ENCODE results near the gene TIGD4. TPM values are rescaled to one million over a fixed set of nuclear protein-coding genes. Genes with fewer than 3 reads are reported as not detected.
"Not testable (repeated sequence)": the region's sequence is repeated elsewhere in the genome, so short reads cannot be mapped to it uniquely, and the experiment has no call there.

TIGD4 gene
- polyA plus RNA-seq, 4 donors, result 1.6 to 2.4 (median 2.0) TPM

GRCh38 chr4:152784490-152785350, 5.2 kb upstream of the TIGD4 start:
- no peak for DNase-seq (ENCODE audit: low read depth in 4 of 4, low spot score in 3 of 4)

GRCh38 chr4:152780267-152780778, 793 bp upstream of the TIGD4 start:
- no peak for DNase-seq (ENCODE audit: low read depth in 4 of 4, low spot score in 3 of 4)

- peak in 3 of 4 donors; percentile 19 to 38 (median 23) for DNase-seq (ENCODE audit: low read depth in 4 of 4, low spot score in 3 of 4)
Measured at GRCh38 chr4:152778656-152779512, 646 bp downstream of the TIGD4 start.

- DNase-seq (ENCODE audit: low read depth in 4 of 4, low spot score in 3 of 4), result no peak
Measured at GRCh38 chr4:152777488-152777887, 2.0 kb downstream of the TIGD4 start.

- no peak for DNase-seq (ENCODE audit: low read depth in 4 of 4, low spot score in 3 of 4)
Measured at GRCh38 chr4:152776352-152776751, 3.2 kb downstream of the TIGD4 start.

GRCh38 chr4:152773953-152774352, 5.6 kb downstream of the TIGD4 start:
- DNase-seq (ENCODE audit: low read depth in 4 of 4, low spot score in 3 of 4), result no peak

- DNase-seq (ENCODE audit: low read depth in 4 of 4, low spot score in 3 of 4), result no peak
Measured at GRCh38 chr4:152773339-152773738, 6.2 kb downstream of the TIGD4 start.

- DNase-seq (ENCODE audit: low read depth in 4 of 4, low spot score in 3 of 4), result no peak
Measured at GRCh38 chr4:152771741-152772533, 7.6 kb downstream of the TIGD4 start.

- not testable (repeated sequence) for DNase-seq (ENCODE audit: low read depth in 4 of 4, low spot score in 3 of 4)
Measured at GRCh38 chr4:152765069-152765737, 14.3 kb downstream of the TIGD4 start.

GRCh38 chr4:152763796-152764195, 15.7 kb downstream of the TIGD4 start:
- DNase-seq (ENCODE audit: low read depth in 4 of 4, low spot score in 3 of 4), result no peak

GRCh38 chr4:152748619-152749018, 30.9 kb downstream of the TIGD4 start:
- no peak for DNase-seq (ENCODE audit: low read depth in 4 of 4, low spot score in 3 of 4)

- no peak for DNase-seq (ENCODE audit: low read depth in 4 of 4, low spot score in 3 of 4)
Measured at GRCh38 chr4:152747444-152747843, 32.1 kb downstream of the TIGD4 start.

GRCh38 chr4:152738827-152739226, 40.7 kb downstream of the TIGD4 start:
- DNase-seq (ENCODE audit: low read depth in 4 of 4, low spot score in 3 of 4), result no peak

- DNase-seq (ENCODE audit: low read depth in 4 of 4, low spot score in 3 of 4), result no peak
Measured at GRCh38 chr4:152735906-152736305, 43.6 kb downstream of the TIGD4 start.

- peak in 2 of 4 donors; percentile 5 to 8 for DNase-seq (ENCODE audit: low read depth in 4 of 4, low spot score in 3 of 4)
Measured at GRCh38 chr4:152735396-152735859, 44.1 kb downstream of the TIGD4 start.

GRCh38 chr4:152734699-152735050, 44.9 kb downstream of the TIGD4 start:
- DNase-seq (ENCODE audit: low read depth in 4 of 4, low spot score in 3 of 4), result no peak

GRCh38 chr4:152734015-152734698, 45.4 kb downstream of the TIGD4 start:
- no peak for DNase-seq (ENCODE audit: low read depth in 4 of 4, low spot score in 3 of 4)

- no peak for DNase-seq (ENCODE audit: low read depth in 4 of 4, low spot score in 3 of 4)
Measured at GRCh38 chr4:152731997-152732396, 47.5 kb downstream of the TIGD4 start.

- DNase-seq (ENCODE audit: low read depth in 4 of 4, low spot score in 3 of 4), result no peak
Measured at GRCh38 chr4:152729466-152729865, 50.1 kb downstream of the TIGD4 start.

Measured in right renal pelvis (tissue), 4 donors.